Transverse colon (tissue), 4 donors: Measurements from ENCODE around the gene TULP4.

Experiments
- EP300 ChIP-seq: sonication (generic); formaldehyde crosslinking; IDR thresholded peaks from one replicate; pipeline ENCODE4 v1.6.1; 2017; ENCODE audit warnings: antibody characterized with exemption, low read depth
- POLR2A ChIP-seq: fragments of 450-650 bp; IDR thresholded peaks from one replicate; pipeline ENCODE4 v1.6.1; 2016; ENCODE audit warnings: antibody characterized with exemption, mild to moderate bottlenecking, moderate library complexity
- POLR2AphosphoS5 ChIP-seq, 3 donors: sonication (generic); formaldehyde crosslinking; IDR thresholded peaks; one replicate each; pipeline ENCODE4 v1.6.1; 2016; ENCODE audit warnings: antibody characterized with exemption in 3 of 3
- TF ChIP-seq, protein P1 (sequence below), 5 experiments: fragments of 200-600 bp in 3 of 5; fragments of 450-650 bp in 2 of 5; sonication (generic) in 3 of 5; IDR thresholded peaks; 1 replicate in 2 of 5; 2 replicates in 3 of 5; pipeline ENCODE4 v1.5.1; 2016 to 2017; ENCODE audit warnings: antibody characterized with exemption in 5 of 5, inconsistent platforms in 3 of 5, mild to moderate bottlenecking in 2 of 5, moderate library complexity in 1 of 5

GRCh38 chr6:158311626-158312025 is 639 bp upstream of the TULP4 start:
- TF ChIP-seq, protein P1, sequence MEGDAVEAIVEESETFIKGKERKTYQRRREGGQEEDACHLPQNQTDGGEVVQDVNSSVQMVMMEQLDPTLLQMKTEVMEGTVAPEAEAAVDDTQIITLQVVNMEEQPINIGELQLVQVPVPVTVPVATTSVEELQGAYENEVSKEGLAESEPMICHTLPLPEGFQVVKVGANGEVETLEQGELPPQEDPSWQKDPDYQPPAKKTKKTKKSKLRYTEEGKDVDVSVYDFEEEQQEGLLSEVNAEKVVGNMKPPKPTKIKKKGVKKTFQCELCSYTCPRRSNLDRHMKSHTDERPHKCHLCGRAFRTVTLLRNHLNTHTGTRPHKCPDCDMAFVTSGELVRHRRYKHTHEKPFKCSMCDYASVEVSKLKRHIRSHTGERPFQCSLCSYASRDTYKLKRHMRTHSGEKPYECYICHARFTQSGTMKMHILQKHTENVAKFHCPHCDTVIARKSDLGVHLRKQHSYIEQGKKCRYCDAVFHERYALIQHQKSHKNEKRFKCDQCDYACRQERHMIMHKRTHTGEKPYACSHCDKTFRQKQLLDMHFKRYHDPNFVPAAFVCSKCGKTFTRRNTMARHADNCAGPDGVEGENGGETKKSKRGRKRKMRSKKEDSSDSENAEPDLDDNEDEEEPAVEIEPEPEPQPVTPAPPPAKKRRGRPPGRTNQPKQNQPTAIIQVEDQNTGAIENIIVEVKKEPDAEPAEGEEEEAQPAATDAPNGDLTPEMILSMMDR (IDR thresholded peaks at IDR 0.05), result no peak
- TF ChIP-seq POLR2A, result no peak
- no peak for TF ChIP-seq POLR2AphosphoS5 (IDR thresholded peaks at IDR 0.05)
- TF ChIP-seq EP300, result no peak
